A673 (cell line): ENCODE measurements around the gene PIGL. TPM values are rescaled to one million over a fixed set of nuclear protein-coding genes. Genes with fewer than 3 reads are reported as not detected.
"Not testable (repeated sequence)": the region's sequence is repeated elsewhere in the genome, so short reads cannot be mapped to it uniquely, and the experiment has no call there.

Experiments used
- BruUV-seq: library from RNA; stranded (reverse); fragments of 400-500 nt; replicated peaks from 2 replicates; lab custom pipeline; 2021; lab: Mats Ljungman, UMichigan
- CTCF ChIA-PET: fragments of 300-600 bp; sonication (Branson Sonifier 250); formaldehyde crosslinking; loops from one replicate; lab custom pipeline; 2022; ENCODE audit warnings: antibody characterized with exemption; lab: Charles Lee
- POLR2A ChIA-PET: fragments of 300-600 bp; sonication (Branson Sonifier 250); formaldehyde crosslinking; loops from one replicate; lab custom pipeline; 2022; ENCODE audit warnings: antibody characterized with exemption; ENCODE audit not compliant: low non-redundant PET; lab: Charles Lee
- DNase-seq: peaks from one replicate; pipeline ENCODE4 v3.0.0-alpha.2; 2015; ENCODE audit warnings: low spot score
- H3K27ac ChIP-seq: fragments of 200-600 bp; sonication (generic); 2 replicates; pipeline ENCODE4 v1.5.1; 2016; ENCODE audit warnings: mixed run types, low read depth, mild to moderate bottlenecking, mixed read lengths, antibody characterized with exemption, low read length; ENCODE audit not compliant: poor library complexity, severe bottlenecking
- H3K27me3 ChIP-seq: fragments of 200-600 bp; sonication (generic); replicated peaks from 2 replicates; pipeline ENCODE4 v1.6.1; 2017; ENCODE audit warnings: mixed run types, low read depth, mild to moderate bottlenecking, mixed read lengths, antibody characterized with exemption, low read length; ENCODE audit not compliant: insufficient read depth, poor library complexity
- H3K36me3 ChIP-seq: fragments of 200-600 bp; sonication (generic); 2 replicates; pipeline ENCODE4 v1.6.1; 2016; ENCODE audit warnings: mixed run types, mild to moderate bottlenecking, mixed read lengths, antibody characterized with exemption, low read length; ENCODE audit not compliant: insufficient read depth, poor library complexity, severe bottlenecking
- H3K4me1 ChIP-seq: fragments of 200-600 bp; sonication (generic); 2 replicates; pipeline ENCODE4 v1.6.1; 2017; ENCODE audit warnings: mixed run types, mild to moderate bottlenecking, mixed read lengths, antibody characterized with exemption, low read length; ENCODE audit not compliant: insufficient read depth, poor library complexity, severe bottlenecking
- H3K4me3 ChIP-seq: fragments of 200-600 bp; sonication (generic); 2 replicates; pipeline ENCODE4 v1.5.1; 2016; ENCODE audit warnings: low read depth, mixed run types, mild to moderate bottlenecking, mixed read lengths, low read length; ENCODE audit not compliant: poor library complexity, severe bottlenecking
- H3K9me3 ChIP-seq: fragments of 200-600 bp; sonication (generic); 2 replicates; pipeline ENCODE4 v1.6.1; 2016; ENCODE audit warnings: mixed run types, low read depth, mild to moderate bottlenecking, mixed read lengths, antibody characterized with exemption, low read length; ENCODE audit not compliant: poor library complexity, severe bottlenecking
- CTCF ChIP-seq: fragments of 300-800, 200-600 bp; sonication (generic); conservative IDR thresholded peaks from 2 replicates; pipeline ENCODE4 v1.5.1; 2017; ENCODE audit warnings: low read depth, mild to moderate bottlenecking, antibody characterized with exemption, low read length, moderate library complexity, mixed read lengths
- EZH2 ChIP-seq: fragments of 200-600 bp; sonication (generic); IDR thresholded peaks from 2 replicates; pipeline ENCODE4 v1.6.1; 2017; ENCODE audit warnings: borderline replicate concordance, low read depth, mild to moderate bottlenecking, mixed read lengths, antibody characterized with exemption, low read length; ENCODE audit not compliant: poor library complexity, severe bottlenecking
- intact Hi-C: fragments of 100-400 bp; cut with micrococcal nuclease; formaldehyde crosslinking; loops from one replicate; pipeline ENCODE4 v1.10.0; 2022; ENCODE audit not compliant: unreplicated experiment
- total RNA-seq: library from RNA; stranded (reverse); gene quantifications from 2 replicates; pipeline ENCODE4 v1.2.3, GENCODE V29; 2021

PIGL gene
- total RNA-seq, 1 experiment from 2014 or later, result 31.7 TPM

DNA sequence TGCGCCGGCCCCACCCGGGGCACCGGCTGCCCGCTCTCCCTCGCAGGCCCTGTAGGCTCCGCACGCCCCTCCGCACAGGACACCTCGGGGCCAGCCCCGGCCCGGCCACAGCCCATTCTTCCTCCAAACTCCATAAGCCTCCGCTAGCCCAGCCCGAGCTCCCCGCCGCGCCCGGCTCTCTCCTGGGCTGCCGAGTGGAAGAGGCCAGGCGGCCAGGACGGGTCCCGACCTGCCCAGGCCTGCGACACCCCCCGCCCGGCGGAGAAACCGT is 2.1 kb upstream of the PIGL start:
- Histone ChIP-seq H3K9me3 (no peaks in the 10 kb centered on the region), H3K4me3 (peak overlapping the region; percentile 97), H3K4me1 (peaks cover 19% of the 10 kb centered on the region), H3K36me3 (no peaks in the 10 kb centered on the region), H3K27ac (peak overlapping the region; percentile 97), H3K27me3 (no peaks in the 10 kb centered on the region)
- TF ChIP-seq EZH2 (no peak), CTCF (no peak)
- intact Hi-C loops, result no loop called here
- no TSS peak for BruUV-seq
- DNase-seq, result peak; percentile 42
- CTCF ChIA-PET, result no interaction called here
- POLR2A ChIA-PET, result no interaction called here

DNA sequence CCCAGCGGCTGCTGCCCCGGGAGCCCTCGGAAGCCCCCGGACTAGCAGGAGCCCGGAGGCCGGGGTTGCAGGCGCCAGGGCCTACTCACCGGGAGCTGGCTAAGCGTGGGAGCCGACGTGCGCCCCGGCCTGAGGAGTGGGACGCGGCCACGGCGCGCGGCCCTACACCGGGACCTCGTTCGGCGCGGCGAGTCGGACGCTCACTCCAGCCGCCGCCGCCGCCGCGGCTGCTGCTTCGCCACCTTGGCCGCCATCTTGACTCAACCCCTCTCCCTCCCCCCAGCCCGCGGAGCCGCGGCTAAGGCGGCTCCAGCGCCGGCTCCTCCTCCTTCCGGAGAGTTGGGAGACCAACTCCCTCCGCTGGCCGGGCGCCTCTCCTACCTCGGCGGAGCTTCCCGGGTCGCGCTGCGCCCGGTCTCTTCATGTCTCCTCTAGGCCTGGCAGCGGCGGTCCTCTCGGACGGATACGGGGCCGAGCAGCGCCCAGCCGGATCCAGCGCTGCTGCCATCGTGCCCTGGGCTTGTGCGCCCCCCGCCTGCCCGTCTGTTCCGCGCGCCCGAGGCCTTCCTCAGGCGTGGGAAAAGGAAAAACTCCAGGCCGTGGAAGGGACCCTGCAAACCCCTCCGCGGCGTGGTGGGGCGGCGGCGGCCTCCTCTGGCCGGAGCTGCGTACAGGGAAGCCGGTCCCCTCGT is 1.6 kb upstream of the PIGL start, which contains the start of gene NCOR1:
TSS of gene NCOR1 (minus strand) at position 262 of the 692 bp plus-strand sequence. CDS start 20,965 bp downstream, outside the sequence.
- DNase-seq, result peak; percentile 97
- ChIA-PET POLR2A (no interaction called here), CTCF (no interaction called here)
- Histone ChIP-seq H3K27ac (peak within 1 kb of the TSS; percentile 97), H3K4me1 (peaks cover 19% of the 10 kb centered on the region), H3K9me3 (no peaks in the 10 kb centered on the region), H3K27me3 (no peaks in the 10 kb centered on the region), H3K36me3 (no peaks in the 10 kb centered on the region), H3K4me3 (peak within 1 kb of the TSS; percentile 97)
- peak; percentile 44; the same call in 1 of the 2 replicates for TF ChIP-seq CTCF
- no peak for TF ChIP-seq EZH2
- intact Hi-C loops, result no loop called here
- BruUV-seq, result no TSS peak

- Histone ChIP-seq H3K4me3 (peak overlapping the region; percentile 97), H3K4me1 (peaks cover 19% of the 10 kb centered on the region), H3K27ac (peak overlapping the region; percentile 97), H3K27me3 (no peaks in the 10 kb centered on the region), H3K36me3 (no peaks in the 10 kb centered on the region), H3K9me3 (no peaks in the 10 kb centered on the region)
- intact Hi-C loops, result no loop called here
- no TSS peak for BruUV-seq
- no peak for DNase-seq
- ChIA-PET CTCF (no interaction called here), POLR2A (no interaction called here)
- TF ChIP-seq EZH2 (no peak), CTCF (no peak)
Observed at GRCh38 chr17:16215965-16216316, 1.1 kb upstream of the PIGL start.

- BruUV-seq, CTCF ChIA-PET, DNase-seq, H3K36me3 ChIP-seq, H3K9me3 ChIP-seq, H3K27me3 ChIP-seq, intact Hi-C loops: not testable (repeated sequence)
- peak overlapping the region; percentile 97 for H3K4me3 ChIP-seq
- POLR2A ChIA-PET, result interaction anchor here (0.5 to 0.7 kb wide), 2 partner anchors 84 to 164 kb away, joined by 4 to 6 read pairs; partner anchors contain the start of gene UBB
- peak overlapping the region; percentile 97 for H3K27ac ChIP-seq
- H3K4me1 ChIP-seq, result peaks cover 19% of the 10 kb centered on the region
Observed at GRCh38 chr17:16216341-16217001, 539 bp upstream of the PIGL start.
